Measurements from ENCODE around the gene TSFM. TPM values are rescaled to one million over a fixed set of nuclear protein-coding genes. Genes with fewer than 3 reads are reported as not detected.

Gene TSFM
- total and polyA plus RNA-seq, 9 of the 15 experiments (the other 6 are each of a cell fraction or from before 2014, with no cell fraction given): 44.6 to 198 (median 60.2) TPM

- TF ChIP-seq RERE (CRISPR knock-in tag; IDR thresholded peaks at IDR 0.05; ENCODE audit: borderline replicate concordance): no peak
- 0 out of 2 replicates have a peak, but pooled peaks have one; percentile 22 for TF ChIP-seq ELF2 (CRISPR knock-in tag; IDR thresholded peaks at IDR 0.05)
- TF ChIP-seq ZBTB11 (CRISPR knock-in tag; IDR thresholded peaks at IDR 0.05): peak in 2 of 3 experiments; percentile 43 to 88; a peak in 3 of 6 replicates
- TF ChIP-seq KLF13 (tag; IDR thresholded peaks at IDR 0.05; ENCODE audit: borderline replicate concordance, low read depth): no peak
- TF ChIP-seq FOSL1 (tag; conservative IDR thresholded peaks at IDR 0.05): peak; percentile 58; the same call in 1 of the 2 replicates
- TF ChIP-seq, protein P1, sequence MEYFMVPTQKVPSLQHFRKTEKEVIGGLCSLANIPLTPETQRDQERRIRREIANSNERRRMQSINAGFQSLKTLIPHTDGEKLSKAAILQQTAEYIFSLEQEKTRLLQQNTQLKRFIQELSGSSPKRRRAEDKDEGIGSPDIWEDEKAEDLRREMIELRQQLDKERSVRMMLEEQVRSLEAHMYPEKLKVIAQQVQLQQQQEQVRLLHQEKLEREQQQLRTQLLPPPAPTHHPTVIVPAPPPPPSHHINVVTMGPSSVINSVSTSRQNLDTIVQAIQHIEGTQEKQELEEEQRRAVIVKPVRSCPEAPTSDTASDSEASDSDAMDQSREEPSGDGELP (CRISPR knock-in tag; IDR thresholded peaks at IDR 0.05; ENCODE audit: borderline replicate concordance): peak; percentile 64; the same call in 1 of the 2 replicates
- TF ChIP-seq ZSCAN32 (CRISPR knock-in tag; IDR thresholded peaks at IDR 0.05): peak; percentile 3; the same call in 1 of the 2 replicates
- TF ChIP-seq NFATC3 (IDR thresholded peaks at IDR 0.05): no peak; the same call in 1 of the 2 replicates
- peak; percentile 9; the same call in 1 of the 2 replicates for TF ChIP-seq SMAD4 (CRISPR knock-in tag; conservative IDR thresholded peaks at IDR 0.05)
- no peak for TF ChIP-seq SMARCA5 (IDR thresholded peaks at IDR 0.05)
- no peak for TF ChIP-seq ZBTB26 (CRISPR knock-in tag; IDR thresholded peaks at IDR 0.05)
- peak; percentile 33; the same call in 1 of the 2 replicates for TF ChIP-seq KLF10 (CRISPR knock-in tag; IDR thresholded peaks at IDR 0.05)
- TF ChIP-seq SETDB1 (IDR thresholded peaks at IDR 0.05; ENCODE audit: low read length): no peak
- TF ChIP-seq BRD9 (IDR thresholded peaks at IDR 0.05; ENCODE audit: low read depth, partially characterized antibody): no peak
Observed at GRCh38 chr12:57744777-57745484, 37.7 kb upstream of the TSFM start, which contains the start of gene TSPAN31 (continued).

All from K562 (cell line).